ENCODE measurements around the gene PLEKHH2. TPM values are rescaled to one million over a fixed set of nuclear protein-coding genes. Genes with fewer than 3 reads are reported as not detected.

Gene PLEKHH2
- total and polyA plus RNA-seq, 2 experiments from 2014 or later, result 5.4 to 6.7 TPM

- Histone ChIP-seq H3K9me2 (ENCODE audit: insufficient read depth) (no peaks in the 10 kb centered on the region), H4K20me1 (replicated peaks; ENCODE audit: insufficient read depth) (no peaks in the 10 kb centered on the region), H3K4me1 (ENCODE audit: insufficient read depth) (no peaks in the 10 kb centered on the region), H3K27ac (ENCODE audit: low read depth) (no peak overlapping the region), H3K4me3 (no peak overlapping the region), H2AFZ (no peak overlapping the region), H3F3A (replicated peaks; ENCODE audit: low read depth) (no peaks in the 10 kb centered on the region), H3K79me2 (replicated peaks; ENCODE audit: insufficient read depth) (no peaks in the 10 kb centered on the region), H3K4me2 (no peak overlapping the region), H3K36me3 (ENCODE audit: insufficient read depth) (no peaks in the 10 kb centered on the region), H3K27me3 (ENCODE audit: insufficient read depth) (no peaks in the 10 kb centered on the region)
- ATAC-seq, result no peak
- DNase-seq (ENCODE audit: low spot score), result no peak
- no peaks in the 10 kb centered on the region for H3K9me3 Mint-ChIP-seq
- no peak overlapping the region for H3K4me3 Mint-ChIP-seq
- H3K36me3 Mint-ChIP-seq (ENCODE audit: low read depth), result no peaks in the 10 kb centered on the region
- TF ChIP-seq REST (IDR thresholded peaks at IDR 0.05; ENCODE audit: unreplicated experiment), result no peak
- TF ChIP-seq NANOG (IDR thresholded peaks at IDR 0.05; ENCODE audit: borderline replicate concordance), result no peak
- no peak for TF ChIP-seq STAT1 (IDR thresholded peaks at IDR 0.05; ENCODE audit: unreplicated experiment)
- TF ChIP-seq JUNB (IDR thresholded peaks at IDR 0.05; ENCODE audit: unreplicated experiment), result no peak
- no peak for TF ChIP-seq ZNF331 (CRISPR knock-in tag; IDR thresholded peaks at IDR 0.05; ENCODE audit: low read depth)
- no peak for TF ChIP-seq ETS1 (IDR thresholded peaks at IDR 0.05)
- no peak for TF ChIP-seq CREB1 (CRISPR knock-in tag; IDR thresholded peaks at IDR 0.05; ENCODE audit: low read depth)
- TF ChIP-seq ZNF462 (CRISPR knock-in tag; IDR thresholded peaks at IDR 0.05), result no peak
- TF ChIP-seq CTCF (conservative IDR thresholded peaks at IDR 0.05; ENCODE audit: low read depth in 2 of 2), result no peak
- no peak for TF ChIP-seq POLR2AphosphoS5 (IDR thresholded peaks at IDR 0.05; ENCODE audit: low read depth)
- TF ChIP-seq EZH2 (IDR thresholded peaks at IDR 0.05; ENCODE audit: low read depth, unreplicated experiment), result no peak
- no peak for TF ChIP-seq EZH2phosphoT487 (IDR thresholded peaks at IDR 0.05; ENCODE audit: unreplicated experiment)
- no peak for TF ChIP-seq ZNF114 (CRISPR knock-in tag; IDR thresholded peaks at IDR 0.05)
- H3K27ac Mint-ChIP-seq, result no peak overlapping the region
- peaks cover 5% of the 10 kb centered on the region; the same call in 2 of the 3 replicates for H3K4me1 Mint-ChIP-seq
- no peaks in the 10 kb centered on the region for H3K27me3 Mint-ChIP-seq (ENCODE audit: insufficient read depth, low read depth, poor library complexity)
Observed at GRCh38 chr2:43736637-43737036, 99.6 kb downstream of the PLEKHH2 start.
